PC-9 (cell line): ENCODE results near the gene BTAF1. TPM values are rescaled to one million over a fixed set of nuclear protein-coding genes. Genes with fewer than 3 reads are reported as not detected.

Source experiments
- BruUV-seq: library from RNA; stranded (reverse); fragments of 400-500 nt; replicated peaks from 2 replicates; lab custom pipeline; 2021; lab: Mats Ljungman, UMichigan
- CTCF ChIA-PET: fragments of 300-600 bp; sonication (Branson Sonifier 250); formaldehyde crosslinking; loops from one replicate; lab custom pipeline; 2022; ENCODE audit warnings: antibody characterized with exemption; lab: Charles Lee
- POLR2A ChIA-PET: fragments of 300-600 bp; sonication (Branson Sonifier 250); formaldehyde crosslinking; loops from one replicate; lab custom pipeline; 2022; ENCODE audit warnings: antibody characterized with exemption; ENCODE audit not compliant: unreplicated experiment; lab: Charles Lee
- DNase-seq, 2 experiments: peaks; one replicate each; pipeline versions ENCODE4 v3.0.0 to v3.0.0-alpha.2; 2015 to 2022; ENCODE audit warnings: mixed read lengths in 1 of 2
- H2AFZ ChIP-seq: fragments of 200-600 bp; sonication (generic); 2 replicates; pipeline ENCODE4 v1.8.1; 2017; ENCODE audit warnings: antibody characterized with exemption
- H3F3A ChIP-seq: fragments of 200-600 bp; sonication (generic); 2 replicates; pipeline ENCODE4 v1.8.1; 2017; ENCODE audit warnings: antibody characterized with exemption, mild to moderate bottlenecking, low read depth; ENCODE audit not compliant: insufficient read depth
- H3K27ac ChIP-seq: fragments of 200-600 bp; sonication (generic); 2 replicates; pipeline ENCODE4 v1.6.1; 2016; ENCODE audit warnings: mixed run types
- H3K27me3 ChIP-seq: fragments of 200-600 bp; sonication (generic); 2 replicates; pipeline ENCODE4 v1.6.1; 2016; ENCODE audit warnings: low read depth, mixed run types; ENCODE audit not compliant: insufficient read depth
- H3K36me3 ChIP-seq: fragments of 200-600 bp; sonication (generic); 2 replicates; pipeline ENCODE4 v1.6.1; 2016; ENCODE audit warnings: low read depth, mixed run types
- H3K4me1 ChIP-seq: fragments of 200-600 bp; sonication (generic); replicated peaks from 2 replicates; pipeline ENCODE4 v1.6.1; 2016; ENCODE audit warnings: mixed run types; ENCODE audit not compliant: insufficient read depth
- H3K4me2 ChIP-seq: fragments of 200-600 bp; sonication (generic); 2 replicates; pipeline ENCODE4 v1.6.1; 2017; ENCODE audit warnings: mixed run types
- H3K4me3 ChIP-seq: fragments of 200-600 bp; sonication (generic); 2 replicates; pipeline ENCODE4 v1.6.1; 2016; ENCODE audit warnings: mixed run types
- H3K79me2 ChIP-seq: fragments of 200-600 bp; sonication (generic); 2 replicates; pipeline ENCODE4 v1.6.1; 2017; ENCODE audit warnings: low read depth, mixed run types
- H3K9me2 ChIP-seq: fragments of 200-600 bp; sonication (generic); 2 replicates; pipeline ENCODE4 v1.8.1; 2017; ENCODE audit warnings: mild to moderate bottlenecking; ENCODE audit not compliant: insufficient read depth
- H3K9me3 ChIP-seq: fragments of 200-600 bp; sonication (generic); 2 replicates; pipeline ENCODE4 v1.8.1; 2016; ENCODE audit warnings: low read depth; ENCODE audit not compliant: insufficient read depth
- H4K20me1 ChIP-seq: fragments of 200-600 bp; sonication (generic); 2 replicates; pipeline ENCODE4 v1.8.1; 2017; ENCODE audit not compliant: insufficient read depth
- EZH2 ChIP-seq: fragments of 200-600 bp; sonication (generic); IDR thresholded peaks from 2 replicates; pipeline ENCODE4 v1.8.0; 2017; ENCODE audit warnings: antibody characterized with exemption, low read depth
- intact Hi-C: fragments of 100-400 bp; cut with micrococcal nuclease; formaldehyde crosslinking; loops from one replicate; pipeline ENCODE4 v1.10.0; 2022; ENCODE audit not compliant: unreplicated experiment
- total RNA-seq: library from RNA; stranded (reverse); gene quantifications from 2 replicates; pipeline ENCODE4 v1.2.3, GENCODE V29; 2021
- TF ChIP-seq, protein P1 (sequence below): fragments of 200-600 bp; sonication (generic); conservative IDR thresholded peaks from 2 replicates; pipeline ENCODE4 v1.6.1; 2017; ENCODE audit warnings: mixed run types, antibody characterized with exemption, mild to moderate bottlenecking, moderate library complexity

Gene BTAF1
- total RNA-seq, 1 experiment from 2014 or later: 19.0 TPM

- no peak overlapping the region for H3K4me3 ChIP-seq
- ChIA-PET CTCF (no interaction called here), POLR2A (interaction anchor here (0.7 kb wide), 2 partner anchors 15 to 31 kb away, joined by 3 read pairs; no protein-coding TSS in a partner anchor)
- H3K4me1 ChIP-seq: peaks cover 15% of the 10 kb centered on the region; the same call in 1 of the 2 replicates
- no peak overlapping the region for H3K27ac ChIP-seq
- H3K27me3 ChIP-seq: no peaks in the 10 kb centered on the region
- no peaks in the 10 kb centered on the region for H3F3A ChIP-seq
- no peaks in the 10 kb centered on the region for H3K9me2 ChIP-seq
- BruUV-seq: no TSS peak
- TF ChIP-seq, protein P1, sequence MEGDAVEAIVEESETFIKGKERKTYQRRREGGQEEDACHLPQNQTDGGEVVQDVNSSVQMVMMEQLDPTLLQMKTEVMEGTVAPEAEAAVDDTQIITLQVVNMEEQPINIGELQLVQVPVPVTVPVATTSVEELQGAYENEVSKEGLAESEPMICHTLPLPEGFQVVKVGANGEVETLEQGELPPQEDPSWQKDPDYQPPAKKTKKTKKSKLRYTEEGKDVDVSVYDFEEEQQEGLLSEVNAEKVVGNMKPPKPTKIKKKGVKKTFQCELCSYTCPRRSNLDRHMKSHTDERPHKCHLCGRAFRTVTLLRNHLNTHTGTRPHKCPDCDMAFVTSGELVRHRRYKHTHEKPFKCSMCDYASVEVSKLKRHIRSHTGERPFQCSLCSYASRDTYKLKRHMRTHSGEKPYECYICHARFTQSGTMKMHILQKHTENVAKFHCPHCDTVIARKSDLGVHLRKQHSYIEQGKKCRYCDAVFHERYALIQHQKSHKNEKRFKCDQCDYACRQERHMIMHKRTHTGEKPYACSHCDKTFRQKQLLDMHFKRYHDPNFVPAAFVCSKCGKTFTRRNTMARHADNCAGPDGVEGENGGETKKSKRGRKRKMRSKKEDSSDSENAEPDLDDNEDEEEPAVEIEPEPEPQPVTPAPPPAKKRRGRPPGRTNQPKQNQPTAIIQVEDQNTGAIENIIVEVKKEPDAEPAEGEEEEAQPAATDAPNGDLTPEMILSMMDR: no peak
- no peak for TF ChIP-seq EZH2
- intact Hi-C loops: no loop called here
- H3K79me2 ChIP-seq: no peaks in the 10 kb centered on the region
- no peak for DNase-seq
- no peaks in the 10 kb centered on the region for H3K9me3 ChIP-seq
- no peaks in the 10 kb centered on the region for H3K36me3 ChIP-seq
- H2AFZ ChIP-seq: no peak overlapping the region
- H3K4me2 ChIP-seq: no peak overlapping the region
- no peaks in the 10 kb centered on the region for H4K20me1 ChIP-seq
Observed at GRCh38 chr10:91884536-91884935, 39.0 kb upstream of the BTAF1 start.

DNA sequence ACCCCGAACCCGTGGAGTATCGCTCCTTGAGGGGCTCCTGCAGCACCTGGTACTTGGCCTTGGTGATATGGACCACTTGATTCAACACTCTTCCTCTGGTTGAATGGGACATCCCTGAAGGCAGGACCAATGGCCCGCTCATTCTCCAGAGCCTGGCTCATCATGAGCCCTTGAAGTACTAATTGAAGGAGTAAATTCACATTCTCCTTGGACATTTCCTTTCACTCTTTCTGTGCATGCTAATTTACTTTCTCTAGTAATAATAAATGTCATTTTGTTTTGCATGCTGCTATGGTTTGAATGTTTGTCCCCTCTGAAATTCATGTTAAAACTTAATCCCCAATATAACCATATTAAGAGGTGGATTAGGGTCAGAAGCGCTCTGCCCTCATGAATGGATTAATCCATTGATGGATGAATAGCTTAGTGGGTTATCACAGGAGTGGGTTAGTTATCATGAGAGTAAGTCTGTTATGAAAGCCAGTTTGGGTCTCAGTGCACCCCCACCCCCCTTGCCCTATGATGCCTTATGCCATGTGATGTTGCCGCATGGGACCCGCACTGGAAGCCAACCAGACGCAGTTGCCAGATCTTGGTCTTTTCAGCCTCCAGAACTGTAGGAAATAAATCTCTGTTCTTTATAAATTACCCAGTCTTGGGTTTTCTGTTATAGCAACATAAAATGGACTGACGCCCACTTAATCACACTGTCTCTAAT lies 38.0 kb upstream of the BTAF1 start:
- TF ChIP-seq EZH2: no peak
- TF ChIP-seq, protein P1: no peak
- peaks cover 8% of the 10 kb centered on the region; the same call in 1 of the 2 replicates for H3K4me1 ChIP-seq
- H3K36me3 ChIP-seq: no peaks in the 10 kb centered on the region
- no peaks in the 10 kb centered on the region for H4K20me1 ChIP-seq
- H3K27me3 ChIP-seq: no peaks in the 10 kb centered on the region
- no peaks in the 10 kb centered on the region for H3K9me2 ChIP-seq
- H3K27ac ChIP-seq: no peak overlapping the region
- ChIA-PET POLR2A (no interaction called here), CTCF (no interaction called here)
- no peaks in the 10 kb centered on the region for H3K9me3 ChIP-seq
- H3K4me2 ChIP-seq: no peak overlapping the region
- no peak overlapping the region for H2AFZ ChIP-seq
- no TSS peak for BruUV-seq
- H3K79me2 ChIP-seq: no peaks in the 10 kb centered on the region
- DNase-seq: no peak
- 0 out of 2 replicates have a peak, but pooled peaks cover under 1% of the 10 kb centered on the region for H3F3A ChIP-seq
- intact Hi-C loops: no loop called here
- H3K4me3 ChIP-seq: no peak overlapping the region

- H3K4me3 ChIP-seq: peak overlapping the region; percentile 47; the same call in 1 of the 2 replicates
- no TSS peak for BruUV-seq
Observed at GRCh38 chr10:91886954-91887271, 36.7 kb upstream of the BTAF1 start.

More at GRCh38 chr10:91886954-91887271, 36.7 kb upstream of the BTAF1 start:
- H4K20me1 ChIP-seq: no peaks in the 10 kb centered on the region
- intact Hi-C loops: no loop called here
- ChIA-PET POLR2A (interaction anchor here (0.7 kb wide), 1 partner anchor 22 kb away, joined by 4 read pairs; no protein-coding TSS in a partner anchor), CTCF (no interaction called here)
- no peak overlapping the region for H3K27ac ChIP-seq
- H3K9me2 ChIP-seq: no peaks in the 10 kb centered on the region
- peaks cover 13% of the 10 kb centered on the region; the same call in 1 of the 2 replicates for H3K4me1 ChIP-seq
- H3F3A ChIP-seq: peaks cover 10% of the 10 kb centered on the region; the same call in 1 of the 2 replicates
- no peaks in the 10 kb centered on the region for H3K9me3 ChIP-seq
- no peaks in the 10 kb centered on the region for H3K79me2 ChIP-seq
- H3K4me2 ChIP-seq: peak overlapping the region; percentile 76
- TF ChIP-seq, protein P1: no peak
- TF ChIP-seq EZH2: no peak
- no peaks in the 10 kb centered on the region for H3K27me3 ChIP-seq
- no peaks in the 10 kb centered on the region for H3K36me3 ChIP-seq
- no peak for DNase-seq
- peak overlapping the region; percentile 70 for H2AFZ ChIP-seq
